HuH-7 (cell line): ENCODE results near the gene PCDHGA3.
A peak's percentile ranks its signal among the peaks of the same experiment; 100 is the strongest.
"Not testable (repeated sequence)": the region's sequence is repeated elsewhere in the genome, so short reads cannot be mapped to it uniquely, and the experiment has no call there.

Experiments
- DNase-seq: peaks from one replicate; pipeline ENCODE4 v3.0.0; 2011; ENCODE audit warnings: low spot score

Gene PCDHGA3

DNA sequence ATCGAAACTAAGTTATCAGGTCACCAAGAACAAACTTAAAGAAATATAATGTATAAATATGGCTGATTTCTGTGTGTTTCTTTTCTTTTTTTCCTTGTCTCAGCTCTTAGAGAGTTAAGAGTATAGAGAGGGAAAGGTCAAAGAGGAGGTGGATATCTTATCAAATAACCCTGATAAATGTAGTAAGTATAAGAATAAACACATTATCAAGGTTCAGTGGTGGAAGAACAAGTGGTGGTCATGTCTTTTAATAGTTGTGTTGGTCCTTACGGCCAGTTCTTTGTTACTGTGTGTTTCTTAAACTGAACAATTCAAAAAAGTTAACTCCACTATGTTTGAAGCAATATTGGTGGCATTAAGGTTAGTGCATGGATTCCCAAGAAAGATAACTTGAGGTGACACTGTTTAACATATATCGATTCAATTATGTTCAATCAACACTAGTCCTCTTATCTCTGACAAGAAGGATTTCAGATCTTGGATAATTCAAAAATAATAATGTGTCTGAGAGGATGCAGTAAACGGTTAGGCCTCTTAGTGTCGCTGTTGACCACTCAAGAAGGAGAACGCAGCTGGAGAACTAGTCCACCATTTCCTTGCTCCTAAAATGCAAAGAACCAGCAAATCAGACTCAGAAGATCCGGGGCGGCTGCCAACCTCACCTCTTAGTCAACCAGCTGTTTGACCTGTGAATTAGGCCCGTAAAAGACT, at the start of gene PCDHGA3:
Gene PCDHGA3 (plus strand): TSS at position 588 of the 711 bp plus-strand sequence. CDS start 205 bp downstream, outside the sequence.
- DNase-seq: no peak

DNA sequence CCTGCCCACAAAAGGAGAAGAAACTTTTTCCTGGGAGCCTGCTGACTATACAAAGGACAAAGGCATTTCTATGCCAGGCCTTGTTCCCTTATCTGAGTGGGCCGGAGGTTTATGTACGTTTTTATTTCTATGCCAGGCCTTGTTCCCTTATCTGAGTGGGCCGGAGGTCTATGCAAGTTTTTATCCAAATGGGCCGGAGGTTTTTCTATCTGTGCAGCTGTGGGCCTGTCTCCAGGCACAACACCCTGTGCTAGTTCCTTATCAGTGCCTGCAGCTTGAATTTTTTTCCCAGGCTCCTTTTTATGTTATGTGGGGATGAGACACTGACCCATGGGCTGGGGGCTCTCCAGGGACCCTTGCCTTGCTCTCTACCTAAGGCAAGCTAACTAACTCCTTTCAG, 45.3 kb upstream of the PCDHGA3 start:
- no peak for DNase-seq

DNA sequence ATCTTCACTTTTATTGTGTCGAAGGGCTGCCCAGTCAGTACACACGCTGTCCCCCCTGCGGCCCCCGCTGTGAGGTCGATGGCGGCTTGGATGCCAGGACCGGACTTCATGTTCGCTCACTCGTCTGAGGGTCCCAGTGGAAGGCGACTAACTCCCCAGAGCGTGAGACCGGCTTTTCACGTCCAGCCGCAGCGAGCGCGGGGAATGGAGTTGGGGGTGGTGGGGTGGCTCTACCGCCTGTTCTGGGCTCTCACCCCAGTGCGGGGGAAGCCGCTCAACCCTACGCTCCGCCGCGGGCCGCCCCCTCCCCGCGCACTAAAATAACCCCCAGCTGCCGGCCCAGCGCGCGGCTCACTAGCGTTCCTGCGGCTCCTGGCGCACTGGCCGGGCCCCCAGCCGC, 39.9 kb upstream of the PCDHGA3 start, which contains the start of gene SLC25A2:
Gene SLC25A2 (minus strand): TSS at position 294 of the 400 bp plus-strand sequence. CDS start 184 bp downstream, at position 110.
- no peak for DNase-seq

DNA sequence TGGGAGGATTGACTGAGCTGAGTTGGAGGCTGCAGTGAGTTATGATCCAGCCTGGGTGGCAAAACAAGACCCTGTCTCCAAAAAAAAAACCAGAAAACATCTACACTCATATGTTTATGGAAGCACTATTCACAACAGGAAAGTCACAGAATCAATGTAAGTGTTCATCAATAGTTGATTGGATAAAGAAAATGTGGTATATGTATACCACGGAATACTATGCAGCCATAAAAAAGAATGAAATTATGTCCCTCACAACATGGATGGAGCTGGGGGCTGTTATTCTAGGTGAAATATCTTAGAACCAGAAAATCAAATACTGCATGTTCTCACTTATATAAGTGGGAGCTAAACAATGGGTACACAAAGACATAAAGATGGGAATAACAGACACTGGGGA, 37.0 kb upstream of the PCDHGA3 start:
- no peak for DNase-seq

DNA sequence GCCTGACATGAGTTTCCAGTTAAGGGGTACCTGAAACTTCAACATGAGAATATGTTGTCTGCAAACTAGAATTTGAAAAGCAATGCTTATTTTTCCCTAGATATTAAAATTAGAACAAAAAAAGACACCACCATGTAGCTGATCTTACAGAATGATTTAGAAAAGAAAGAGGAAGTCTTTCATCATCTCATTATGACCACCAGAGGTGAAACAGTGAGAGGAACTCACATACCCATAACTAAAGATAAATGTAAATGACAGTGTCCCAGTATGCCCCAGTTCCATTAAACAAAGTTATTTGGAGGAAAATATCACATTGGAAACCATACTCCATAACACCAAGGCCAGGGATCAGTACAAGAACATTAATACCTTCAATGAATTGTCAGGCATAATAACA, 29.9 kb upstream of the PCDHGA3 start:
- no peak for DNase-seq

DNA sequence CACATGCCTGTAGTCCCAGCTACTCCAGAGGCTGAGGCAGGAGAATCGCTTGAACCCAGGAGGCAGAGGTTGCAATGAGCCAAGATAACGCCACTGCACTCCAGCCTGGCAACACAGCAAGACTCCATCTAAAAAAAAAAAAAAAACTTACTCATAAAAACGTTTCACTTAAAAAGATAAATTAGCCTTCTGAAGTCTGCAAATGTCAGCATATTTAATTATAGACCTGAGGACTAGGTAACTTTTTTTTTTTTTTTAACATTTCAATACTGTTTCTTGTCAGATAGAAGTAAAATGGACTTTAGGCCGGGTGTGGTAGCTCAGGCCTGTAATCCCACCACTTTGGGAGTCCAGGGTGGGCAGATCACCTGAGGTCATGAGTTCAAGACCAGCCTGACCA, 26.7 kb upstream of the PCDHGA3 start:
- not testable (repeated sequence) for DNase-seq

DNA sequence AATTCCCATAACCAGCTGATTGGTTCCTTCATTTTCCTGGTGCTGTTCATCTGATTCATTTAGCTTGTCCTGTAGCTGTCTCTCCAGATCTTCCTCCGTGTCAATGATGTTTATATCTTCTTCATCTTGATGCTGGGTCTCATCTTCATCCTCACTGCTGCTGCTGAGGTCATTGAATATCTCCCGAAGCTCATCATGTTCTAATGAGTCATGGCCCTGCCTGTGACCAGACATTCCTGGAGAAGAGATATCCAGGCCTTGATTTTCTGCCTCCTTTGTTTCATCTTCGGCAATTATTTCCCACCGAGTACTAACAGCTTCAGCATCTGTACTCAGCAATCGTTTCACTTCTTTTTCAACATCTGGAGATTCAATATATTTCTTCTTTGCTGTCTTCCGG, 24.4 kb upstream of the PCDHGA3 start:
- DNase-seq: no peak

DNA sequence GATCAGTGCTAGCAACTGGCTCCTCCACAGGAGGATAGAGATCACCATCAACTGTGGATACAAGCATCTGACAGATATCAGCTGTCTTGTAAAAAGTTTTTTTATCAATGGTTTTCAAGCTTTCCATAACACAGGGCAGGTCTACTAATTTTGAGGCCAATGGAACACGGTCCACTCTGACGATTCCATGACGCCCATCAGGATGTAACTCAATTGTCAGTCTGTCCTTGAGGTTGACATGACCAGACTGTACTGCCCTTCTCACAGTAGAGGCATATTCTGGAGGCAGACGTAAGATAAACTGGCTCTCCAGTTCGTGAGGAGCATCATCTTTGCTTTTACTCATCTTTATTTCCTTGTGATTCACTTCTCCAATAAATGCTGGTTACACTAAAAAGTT, 23.9 kb upstream of the PCDHGA3 start:
- DNase-seq: no peak

DNA sequence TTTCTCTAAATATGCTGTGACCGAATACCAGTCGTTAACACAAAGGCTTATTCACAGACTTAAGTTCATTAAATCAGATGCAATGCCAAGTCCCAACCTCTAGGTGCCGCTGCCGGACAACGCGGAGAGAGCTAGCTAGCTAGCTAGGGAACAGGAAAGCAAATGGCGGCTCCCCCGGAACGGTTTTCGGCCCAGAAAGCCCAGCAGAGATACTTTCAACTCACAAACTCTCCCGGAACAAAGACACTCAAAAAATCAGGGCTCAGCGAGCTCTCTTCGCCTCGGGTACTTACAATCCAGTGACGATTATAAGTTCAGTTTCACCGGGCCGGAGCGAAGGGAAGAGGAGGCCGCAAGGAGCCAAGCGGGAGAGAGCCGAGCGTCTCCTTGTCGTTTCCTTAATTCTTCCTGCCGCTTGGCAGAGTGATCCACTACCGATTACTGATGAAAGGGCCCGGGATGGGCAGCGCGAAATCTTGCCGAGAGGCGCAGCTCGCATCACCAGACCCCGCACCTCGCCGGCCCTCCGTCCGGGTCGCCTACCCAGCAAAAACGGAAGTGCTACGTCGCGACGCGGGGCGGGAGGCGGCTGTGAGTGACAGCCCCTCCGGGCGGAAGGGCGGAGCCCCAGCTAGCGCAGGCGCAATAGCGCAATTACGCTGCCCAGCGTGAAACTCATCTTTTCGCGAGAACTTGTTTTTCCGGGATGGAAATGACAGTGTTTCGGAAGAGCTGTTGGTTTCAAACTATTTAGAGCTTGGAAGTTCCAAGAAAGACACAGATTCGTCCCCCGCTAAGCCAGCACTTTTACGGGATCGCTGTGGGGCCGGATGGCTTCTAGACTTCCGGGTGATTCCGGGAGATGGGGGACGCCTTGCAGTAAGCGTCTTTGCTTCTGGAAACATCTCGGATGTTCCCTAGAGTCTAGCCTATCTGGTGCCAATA, 23.1 kb upstream of the PCDHGA3 start, which contains the start of gene TAF7:
Gene TAF7 (minus strand): TSS at position 560 of the 945 bp plus-strand sequence. CDS start 740 bp downstream, outside the sequence.
- peak; percentile 83 for DNase-seq

DNA sequence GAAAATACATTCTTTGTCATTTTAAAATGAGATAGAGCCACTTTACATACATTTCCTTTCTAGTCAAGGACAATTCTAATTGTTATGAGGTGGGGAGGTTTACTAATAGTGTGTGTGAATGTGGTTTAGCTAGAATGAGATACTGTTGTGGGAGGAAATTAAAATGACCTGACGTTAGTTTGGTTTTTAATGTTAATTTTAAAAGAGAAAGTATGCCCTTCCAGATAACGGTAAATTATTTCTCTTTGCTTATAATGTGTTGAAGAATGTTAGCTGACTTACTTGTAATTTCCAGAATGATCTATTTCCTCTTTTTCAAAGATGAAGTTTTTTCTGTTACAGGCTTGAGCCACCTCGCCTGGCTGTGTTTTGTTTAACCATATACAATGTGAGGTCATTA, 21.4 kb upstream of the PCDHGA3 start:
- DNase-seq: no peak

DNA sequence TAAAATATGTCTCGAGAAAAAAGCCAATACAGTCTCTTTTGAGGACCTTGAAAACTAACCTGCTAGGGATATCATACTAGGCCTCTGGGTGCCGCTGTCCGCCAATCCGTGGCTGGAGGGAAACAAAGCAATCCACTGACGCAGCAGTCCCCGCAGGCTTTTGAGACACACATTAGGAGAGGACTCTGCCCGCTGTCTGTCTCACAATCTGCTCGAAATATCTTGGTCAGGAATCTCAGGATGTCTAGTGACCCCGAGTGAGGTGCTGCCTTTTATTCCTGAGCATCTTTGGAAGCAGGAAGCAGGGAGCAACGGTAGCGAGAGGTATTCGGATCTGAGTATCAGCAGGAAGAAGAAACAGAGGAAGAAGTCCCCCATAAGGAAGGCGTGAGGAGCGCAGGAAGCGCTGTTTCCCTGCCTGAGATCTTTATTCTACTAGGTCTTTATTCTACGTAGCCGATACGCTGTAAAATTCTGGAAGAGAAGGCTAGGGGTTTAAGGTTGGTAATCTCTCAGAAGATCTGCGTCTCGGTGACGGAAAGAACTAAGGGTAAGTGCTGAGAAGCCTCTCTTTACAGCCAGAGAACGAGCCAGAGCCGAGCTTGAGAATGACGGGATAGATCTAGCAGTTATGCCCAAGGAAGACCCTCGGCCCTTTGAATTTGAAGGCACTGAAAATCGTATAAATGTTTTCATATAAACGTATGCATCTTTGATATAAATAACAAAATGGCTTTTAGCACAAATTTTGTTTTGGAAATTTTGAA, 17.4 kb upstream of the PCDHGA3 start:
- peak; percentile 64 for DNase-seq

DNA sequence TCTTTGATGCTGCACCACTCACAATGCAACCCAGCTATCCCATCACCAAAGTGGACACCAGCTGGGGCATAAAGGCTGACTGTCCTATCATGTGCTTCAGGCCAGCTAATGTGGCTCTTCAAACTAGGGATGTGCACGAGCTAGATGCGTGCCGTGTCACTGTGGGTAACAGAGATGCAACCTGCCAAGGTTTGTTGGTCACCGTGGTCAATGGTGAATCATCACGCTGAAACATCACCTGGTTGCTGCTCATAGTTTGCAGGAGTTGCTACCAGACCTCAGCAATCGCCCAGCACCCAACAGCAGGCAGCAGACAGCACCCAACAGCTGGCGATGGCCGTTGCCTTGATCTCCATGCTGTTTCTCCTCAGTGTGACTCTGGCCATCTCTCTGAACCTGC, 15.4 kb upstream of the PCDHGA3 start:
- no peak for DNase-seq

DNA sequence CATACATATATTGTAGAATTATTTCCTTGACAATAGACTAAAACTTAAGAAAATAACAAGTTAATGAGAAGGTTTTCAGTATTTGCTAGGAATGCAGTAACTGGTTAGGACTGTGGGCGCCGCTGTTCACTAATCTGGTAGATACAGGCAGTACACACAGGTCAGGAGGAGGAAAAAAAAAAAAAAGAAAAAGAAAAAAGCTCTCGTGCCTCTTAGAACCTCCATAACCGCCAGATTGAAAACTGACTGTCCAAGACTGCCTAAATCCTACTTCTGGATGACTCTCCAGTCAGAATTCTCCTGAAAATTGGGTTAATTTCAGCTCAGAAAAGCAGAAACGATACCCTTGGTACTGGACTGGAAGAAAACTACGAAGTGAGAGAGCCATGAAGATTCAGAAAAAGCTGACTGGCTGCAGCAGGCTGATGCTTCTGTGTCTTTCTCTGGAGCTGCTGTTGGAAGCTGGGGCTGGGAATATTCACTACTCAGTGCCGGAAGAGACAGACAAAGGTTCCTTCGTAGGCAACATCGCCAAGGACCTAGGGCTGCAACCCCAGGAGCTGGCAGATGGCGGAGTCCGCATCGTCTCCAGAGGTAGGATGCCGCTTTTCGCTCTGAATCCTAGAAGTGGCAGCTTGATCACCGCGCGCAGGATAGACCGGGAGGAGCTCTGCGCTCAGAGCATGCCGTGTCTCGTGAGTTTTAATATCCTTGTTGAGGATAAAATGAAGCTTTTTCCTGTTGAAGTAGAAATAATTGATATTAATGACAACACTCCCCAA, 13.1 kb upstream of the PCDHGA3 start, which contains the start of gene PCDHGA1:
Gene PCDHGA1 (plus strand): TSS at position 216 of the 782 bp plus-strand sequence.
- peak; percentile 42 for DNase-seq

DNA sequence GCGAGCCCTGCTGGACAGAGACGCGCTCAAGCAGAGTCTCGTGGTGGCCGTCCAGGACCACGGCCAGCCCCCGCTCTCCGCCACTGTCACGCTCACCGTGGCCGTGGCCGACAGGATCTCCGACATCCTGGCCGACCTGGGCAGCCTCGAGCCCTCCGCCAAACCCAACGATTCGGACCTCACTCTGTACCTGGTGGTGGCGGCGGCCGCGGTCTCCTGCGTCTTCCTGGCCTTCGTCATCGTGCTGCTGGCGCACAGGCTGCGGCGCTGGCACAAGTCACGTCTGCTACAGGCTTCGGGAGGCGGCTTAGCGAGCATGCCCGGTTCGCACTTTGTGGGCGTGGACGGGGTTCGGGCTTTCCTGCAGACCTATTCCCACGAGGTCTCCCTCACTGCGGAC, 11.1 kb upstream of the PCDHGA3 start:
- DNase-seq: not testable (repeated sequence)

DNA sequence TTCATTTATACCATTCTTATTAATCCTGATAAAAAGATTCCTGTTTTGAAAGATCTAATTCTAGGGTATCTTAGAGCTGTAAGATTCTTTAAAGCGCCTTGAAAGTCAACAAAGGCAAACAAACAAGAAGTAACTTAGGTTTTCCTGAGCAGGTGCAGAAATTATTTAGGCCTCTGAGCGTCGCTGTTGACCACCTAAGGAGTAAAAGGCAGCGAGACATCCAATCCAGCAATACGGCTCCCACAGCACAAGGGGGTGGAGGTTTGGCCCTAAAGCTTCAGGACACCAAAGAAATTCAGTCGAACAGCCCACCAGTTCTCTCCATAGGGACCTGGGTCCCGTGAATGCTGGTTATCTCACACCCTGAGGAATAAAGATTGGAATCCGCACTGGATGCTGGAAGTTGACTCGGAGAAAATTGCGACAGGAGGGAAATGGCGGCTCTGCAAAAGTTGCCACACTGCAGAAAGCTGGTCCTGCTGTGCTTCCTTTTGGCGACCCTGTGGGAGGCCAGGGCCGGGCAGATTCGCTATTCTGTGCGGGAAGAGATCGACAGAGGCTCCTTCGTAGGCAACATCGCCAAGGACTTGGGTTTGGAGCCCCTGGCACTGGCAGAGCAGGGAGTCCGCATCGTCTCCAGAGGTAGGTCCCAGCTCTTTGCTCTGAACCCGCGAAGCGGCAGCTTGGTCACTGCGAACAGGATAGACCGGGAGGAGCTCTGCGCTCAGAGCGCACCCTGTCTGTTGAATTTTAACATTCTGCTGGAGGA, 4.9 kb upstream of the PCDHGA3 start, which contains the start of gene PCDHGA2:
Gene PCDHGA2 (plus strand): TSS at position 223 of the 769 bp plus-strand sequence.
- DNase-seq: peak; percentile 71

DNA sequence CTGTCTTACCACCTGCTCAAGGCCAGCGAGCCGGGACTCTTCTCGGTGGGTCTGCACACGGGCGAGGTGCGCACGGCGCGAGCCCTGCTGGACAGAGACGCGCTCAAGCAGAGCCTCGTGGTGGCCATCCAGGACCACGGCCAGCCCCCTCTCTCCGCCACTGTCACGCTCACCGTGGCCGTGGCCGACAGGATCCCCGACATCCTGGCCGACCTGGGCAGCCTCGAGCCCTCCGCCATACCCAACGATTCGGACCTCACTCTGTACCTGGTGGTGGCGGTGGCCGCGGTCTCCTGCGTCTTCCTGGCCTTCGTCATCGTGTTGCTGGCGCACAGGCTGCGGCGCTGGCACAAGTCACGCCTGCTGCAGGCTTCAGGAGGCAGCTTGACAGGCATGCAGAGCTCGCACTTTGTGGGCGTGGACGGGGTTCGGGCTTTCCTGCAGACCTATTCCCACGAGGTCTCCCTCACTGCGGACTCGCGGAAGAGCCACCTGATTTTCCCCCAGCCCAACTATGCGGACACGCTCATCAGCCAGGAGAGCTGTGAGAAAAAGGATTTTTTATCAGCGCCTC, 2.8 kb upstream of the PCDHGA3 start:
- not testable (repeated sequence) for DNase-seq

DNA sequence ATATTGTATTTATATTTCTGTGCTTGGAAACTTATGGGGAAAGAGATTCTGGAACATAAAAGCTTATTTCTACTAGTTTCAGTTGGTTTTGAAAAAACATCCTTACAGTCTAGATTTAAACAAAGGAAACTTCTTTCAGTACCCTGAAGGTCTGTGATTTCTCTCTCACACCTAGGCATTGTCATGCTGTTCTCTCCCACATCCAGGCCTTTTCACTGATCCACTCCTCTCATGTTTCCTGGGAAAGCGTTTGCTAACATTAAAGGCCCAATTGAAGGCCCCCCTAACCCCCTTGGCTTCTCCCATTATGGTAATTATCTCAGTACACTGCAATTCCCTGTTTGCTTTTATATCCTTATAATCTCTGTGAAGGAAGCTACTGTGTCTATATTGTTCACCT, 856 bp upstream of the PCDHGA3 start:
- DNase-seq: no peak

DNA sequence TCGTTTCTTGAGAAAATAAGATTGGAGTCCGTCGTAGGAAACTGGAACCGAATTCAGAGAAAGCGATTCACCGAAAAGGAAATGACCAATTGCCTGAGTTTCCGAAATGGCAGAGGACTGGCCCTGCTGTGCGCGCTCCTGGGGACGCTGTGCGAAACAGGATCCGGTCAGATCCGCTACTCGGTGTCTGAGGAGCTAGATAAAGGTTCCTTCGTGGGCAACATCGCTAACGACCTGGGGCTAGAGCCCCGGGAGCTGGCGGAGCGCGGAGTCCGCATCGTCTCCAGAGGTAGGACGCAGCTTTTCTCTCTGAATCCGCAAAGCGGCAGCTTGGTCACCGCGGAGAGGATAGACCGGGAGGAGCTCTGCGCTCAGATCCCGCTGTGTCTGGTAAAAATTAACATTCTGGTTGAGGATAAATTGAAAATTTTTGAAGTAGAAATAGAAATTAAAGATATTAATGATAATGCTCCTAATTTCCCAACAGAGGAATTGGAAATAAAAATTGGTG, 379 bp downstream of the PCDHGA3 start:
- no peak for DNase-seq

DNA sequence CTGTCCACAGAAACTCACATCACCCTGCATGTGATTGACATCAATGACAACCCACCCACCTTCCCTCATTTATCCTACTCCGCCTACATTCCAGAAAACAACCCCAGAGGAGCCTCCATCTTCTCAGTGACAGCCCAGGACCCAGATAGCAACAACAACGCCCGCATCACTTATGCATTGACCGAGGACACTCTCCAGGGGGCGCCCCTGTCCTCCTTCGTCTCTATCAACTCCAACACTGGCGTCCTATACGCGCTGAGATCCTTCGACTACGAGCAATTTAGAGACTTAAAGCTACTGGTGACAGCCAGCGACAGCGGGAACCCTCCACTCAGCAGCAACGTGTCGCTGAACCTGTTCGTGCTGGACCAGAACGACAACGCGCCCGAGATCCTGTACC, 1.7 kb downstream of the PCDHGA3 start:
- DNase-seq: no peak

DNA sequence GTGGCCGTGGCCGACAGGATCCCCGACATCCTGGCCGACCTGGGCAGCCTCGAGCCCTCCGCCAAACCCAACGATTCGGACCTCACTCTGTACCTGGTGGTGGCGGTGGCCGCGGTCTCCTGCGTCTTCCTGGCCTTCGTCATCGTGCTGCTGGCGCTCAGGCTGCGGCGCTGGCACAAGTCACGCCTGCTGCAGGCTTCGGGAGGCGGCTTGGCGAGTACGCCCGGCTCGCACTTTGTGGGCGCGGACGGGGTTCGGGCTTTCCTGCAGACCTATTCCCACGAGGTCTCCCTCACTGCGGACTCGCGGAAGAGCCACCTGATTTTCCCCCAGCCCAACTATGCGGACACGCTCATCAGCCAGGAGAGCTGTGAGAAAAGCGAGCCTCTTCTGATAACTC, 2.4 kb downstream of the PCDHGA3 start:
- DNase-seq: not testable (repeated sequence)
